SU-DHL-6 (cell line): ENCODE results near the gene SERAC1.

Source experiments
- H2AFZ ChIP-seq: fragments of 200-600 bp; sonication (generic); 2 replicates; pipeline ENCODE4 v1.6.1; 2014; ENCODE audit warnings: low read depth, mild to moderate bottlenecking, moderate library complexity, mixed read lengths, antibody characterized with exemption, low read length; ENCODE audit not compliant: severe bottlenecking
- H3F3A ChIP-seq: fragments of 200-600 bp; shearing (Covaris generic); 2 replicates; pipeline ENCODE4 v1.6.0; 2016; ENCODE audit warnings: antibody characterized with exemption, mild to moderate bottlenecking; ENCODE audit not compliant: insufficient read depth
- H3K27ac ChIP-seq: fragments of 200-600 bp; sonication (generic); 2 replicates; pipeline ENCODE4 v1.5.1; 2016; ENCODE audit warnings: low read depth, mild to moderate bottlenecking, low read length, moderate library complexity, mixed read lengths
- H3K27me3 ChIP-seq: fragments of 200-600 bp; sonication (generic), shearing (Covaris generic); 2 replicates; pipeline ENCODE4 v1.6.0; 2014; ENCODE audit warnings: mild to moderate bottlenecking, low read length
- H3K36me3 ChIP-seq: fragments of 200-600 bp; sonication (generic); 2 replicates; pipeline ENCODE4 v1.6.1; 2014; ENCODE audit warnings: mild to moderate bottlenecking, low read length, mixed read lengths
- H3K4me2 ChIP-seq: fragments of 300-600, 200-600 bp; shearing (Covaris generic), sonication (generic); 2 replicates; pipeline ENCODE4 v1.6.0; 2014; ENCODE audit warnings: low read length, low read depth, mild to moderate bottlenecking; ENCODE audit not compliant: poor library complexity, severe bottlenecking
- H3K4me3 ChIP-seq: fragments of 200-600 bp; sonication (generic); 2 replicates; pipeline ENCODE4 v1.5.1; 2014; ENCODE audit warnings: antibody characterized with exemption, low read length, mild to moderate bottlenecking, mixed read lengths; ENCODE audit not compliant: insufficient read depth, poor library complexity, severe bottlenecking
- H3K79me2 ChIP-seq: fragments of 200-600 bp; sonication (generic); 2 replicates; pipeline ENCODE4 v1.6.1; 2014; ENCODE audit warnings: mild to moderate bottlenecking, low read length, moderate library complexity; ENCODE audit not compliant: insufficient read depth
- H3K9ac ChIP-seq: fragments of 200-600 bp; sonication (generic); 2 replicates; pipeline ENCODE4 v1.7.0; 2014; ENCODE audit warnings: mild to moderate bottlenecking, low read length
- H3K9me2 ChIP-seq: fragments of 200-600 bp; sonication (generic); replicated peaks from 2 replicates; pipeline ENCODE4 v1.6.1; 2014; ENCODE audit warnings: low read length; ENCODE audit not compliant: insufficient read depth
- H3K9me3 ChIP-seq: fragments of 200-600 bp; sonication (generic); 2 replicates; pipeline ENCODE4 v1.6.1; 2014; ENCODE audit warnings: low read length, mixed read lengths; ENCODE audit not compliant: insufficient read depth
- H4K20me1 ChIP-seq: fragments of 200-600 bp; sonication (generic); 2 replicates; pipeline ENCODE4 v1.6.1; 2014; ENCODE audit warnings: low read depth, mild to moderate bottlenecking, antibody characterized with exemption, low read length, moderate library complexity, mixed read lengths
- EZH2phosphoT487 ChIP-seq: fragments of 200-600 bp; sonication (generic), shearing (Covaris generic); conservative IDR thresholded peaks from 2 replicates; pipeline ENCODE4 v1.6.1; 2018; ENCODE audit warnings: mild to moderate bottlenecking, antibody characterized with exemption, low read length, moderate library complexity, mixed read lengths
- TF ChIP-seq, protein P1 (sequence below): fragments of 200-600 bp; sonication (generic); IDR thresholded peaks from one replicate; pipeline ENCODE4 v1.5.1; 2017; ENCODE audit warnings: antibody characterized with exemption, mild to moderate bottlenecking, low read length, moderate library complexity; ENCODE audit not compliant: insufficient read depth, poor library complexity, severe bottlenecking

Gene SERAC1

DNA sequence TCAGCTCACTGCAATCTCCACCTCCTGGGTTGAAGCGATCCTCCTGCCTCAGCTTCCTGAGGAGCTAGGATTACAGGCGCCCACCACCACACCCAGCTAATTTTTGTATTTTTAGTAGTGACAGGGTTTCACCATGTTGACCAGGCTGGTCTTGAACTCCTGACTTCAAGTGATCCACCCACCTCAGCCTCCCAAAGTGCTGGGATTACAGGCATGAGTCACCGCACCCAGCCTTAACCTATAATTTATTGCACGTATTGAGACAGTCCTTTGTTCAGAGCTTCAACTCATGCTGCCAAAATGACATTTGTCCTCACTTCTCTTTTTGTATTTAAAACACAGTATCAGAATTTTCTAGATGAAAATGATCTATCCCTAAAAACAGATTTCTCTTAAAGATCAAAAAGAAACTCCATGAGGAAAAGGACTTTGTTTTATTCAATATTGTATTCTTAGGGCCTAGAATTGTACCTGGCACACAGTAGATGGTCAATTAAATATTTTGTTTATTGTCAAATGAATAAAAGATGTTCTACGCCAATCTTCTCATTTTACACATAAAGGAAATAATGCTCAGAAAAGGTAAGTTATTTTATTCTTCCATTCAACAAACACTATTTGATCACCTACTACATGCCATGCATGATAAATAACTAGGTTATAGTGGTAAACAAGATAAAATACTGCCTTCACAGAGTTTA is 10.8 kb downstream of the SERAC1 start:
- no peaks in the 10 kb centered on the region for H3K9me3 ChIP-seq
- no peaks in the 10 kb centered on the region for H3K27me3 ChIP-seq
- H3K9me2 ChIP-seq: no peaks in the 10 kb centered on the region
- H3F3A ChIP-seq: no peaks in the 10 kb centered on the region
- H3K4me2 ChIP-seq: no peak overlapping the region
- H3K79me2 ChIP-seq: no peaks in the 10 kb centered on the region
- no peaks in the 10 kb centered on the region for H3K36me3 ChIP-seq
- H4K20me1 ChIP-seq: no peaks in the 10 kb centered on the region
- H3K27ac ChIP-seq: no peak overlapping the region
- no peak overlapping the region for H2AFZ ChIP-seq
- no peak overlapping the region for H3K4me3 ChIP-seq
- no peak overlapping the region for H3K9ac ChIP-seq
- TF ChIP-seq, protein P1, sequence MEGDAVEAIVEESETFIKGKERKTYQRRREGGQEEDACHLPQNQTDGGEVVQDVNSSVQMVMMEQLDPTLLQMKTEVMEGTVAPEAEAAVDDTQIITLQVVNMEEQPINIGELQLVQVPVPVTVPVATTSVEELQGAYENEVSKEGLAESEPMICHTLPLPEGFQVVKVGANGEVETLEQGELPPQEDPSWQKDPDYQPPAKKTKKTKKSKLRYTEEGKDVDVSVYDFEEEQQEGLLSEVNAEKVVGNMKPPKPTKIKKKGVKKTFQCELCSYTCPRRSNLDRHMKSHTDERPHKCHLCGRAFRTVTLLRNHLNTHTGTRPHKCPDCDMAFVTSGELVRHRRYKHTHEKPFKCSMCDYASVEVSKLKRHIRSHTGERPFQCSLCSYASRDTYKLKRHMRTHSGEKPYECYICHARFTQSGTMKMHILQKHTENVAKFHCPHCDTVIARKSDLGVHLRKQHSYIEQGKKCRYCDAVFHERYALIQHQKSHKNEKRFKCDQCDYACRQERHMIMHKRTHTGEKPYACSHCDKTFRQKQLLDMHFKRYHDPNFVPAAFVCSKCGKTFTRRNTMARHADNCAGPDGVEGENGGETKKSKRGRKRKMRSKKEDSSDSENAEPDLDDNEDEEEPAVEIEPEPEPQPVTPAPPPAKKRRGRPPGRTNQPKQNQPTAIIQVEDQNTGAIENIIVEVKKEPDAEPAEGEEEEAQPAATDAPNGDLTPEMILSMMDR: no peak
- no peak for TF ChIP-seq EZH2phosphoT487

DNA sequence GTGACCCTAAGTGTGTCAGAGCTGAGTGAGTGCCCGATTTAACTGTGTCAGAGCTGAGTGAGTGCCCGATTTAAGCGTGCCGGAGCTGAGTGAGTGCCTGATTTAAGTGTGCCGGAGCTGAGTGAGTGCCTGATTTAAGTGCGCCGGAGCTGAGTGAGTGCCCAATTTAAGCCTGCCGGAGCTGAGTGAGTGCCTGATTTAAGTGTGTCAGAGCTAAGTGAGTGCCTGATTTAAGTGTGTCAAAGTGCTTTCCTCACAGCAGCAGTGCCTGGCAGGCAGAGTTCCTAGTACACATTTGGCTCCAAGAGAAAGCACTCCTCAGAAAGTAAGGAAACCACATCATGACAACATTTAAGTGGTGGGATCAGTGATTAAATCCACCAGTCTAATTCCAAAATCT is 13.2 kb downstream of the SERAC1 start:
- no peak for TF ChIP-seq EZH2phosphoT487
- TF ChIP-seq, protein P1: no peak
- H3K79me2 ChIP-seq: no peaks in the 10 kb centered on the region

DNA sequence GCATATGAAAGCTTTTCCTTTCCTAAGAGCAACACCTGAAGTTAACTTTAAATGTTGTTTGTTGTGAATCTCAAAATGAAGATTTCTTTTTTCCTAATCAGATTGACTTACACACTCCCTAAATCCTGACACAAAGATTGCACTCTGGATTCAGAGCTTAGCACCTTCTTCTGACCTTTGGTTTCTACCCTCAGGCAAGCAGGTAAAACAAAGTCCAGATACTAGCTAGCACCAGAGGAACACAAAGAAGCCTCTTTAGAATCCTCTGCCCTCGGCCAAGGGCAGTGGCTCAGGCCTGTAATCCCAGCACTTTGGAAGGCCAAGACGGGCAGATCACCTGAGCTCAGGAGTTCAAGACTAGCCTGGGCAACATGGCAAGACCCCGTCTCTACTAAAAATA is 14.5 kb downstream of the SERAC1 start:
- no peaks in the 10 kb centered on the region for H3K9me2 ChIP-seq
- H3K4me3 ChIP-seq: no peak overlapping the region
- H3K36me3 ChIP-seq: no peaks in the 10 kb centered on the region

More for the DNA sequence above, 13.2 kb downstream of the SERAC1 start:
- H3K27ac ChIP-seq: no peak overlapping the region
- H3K27me3 ChIP-seq: no peaks in the 10 kb centered on the region
- no peak overlapping the region for H3K9ac ChIP-seq
- H2AFZ ChIP-seq: no peak overlapping the region
- H3K4me2 ChIP-seq: no peak overlapping the region
- H4K20me1 ChIP-seq: no peaks in the 10 kb centered on the region
- no peaks in the 10 kb centered on the region for H3F3A ChIP-seq
- H3K9me2 ChIP-seq: no peaks in the 10 kb centered on the region
- no peaks in the 10 kb centered on the region for H3K36me3 ChIP-seq
- H3K9me3 ChIP-seq: no peaks in the 10 kb centered on the region
- H3K4me3 ChIP-seq: no peak overlapping the region

More for the DNA sequence above, 14.5 kb downstream of the SERAC1 start:
- no peaks in the 10 kb centered on the region for H3K27me3 ChIP-seq
- H4K20me1 ChIP-seq: no peaks in the 10 kb centered on the region
- H3K4me2 ChIP-seq: no peak overlapping the region
- no peaks in the 10 kb centered on the region for H3K79me2 ChIP-seq
- H3F3A ChIP-seq: no peaks in the 10 kb centered on the region
- H3K9me3 ChIP-seq: no peaks in the 10 kb centered on the region
- no peak overlapping the region for H3K9ac ChIP-seq
- TF ChIP-seq EZH2phosphoT487: no peak
- TF ChIP-seq, protein P1: no peak
- no peak overlapping the region for H2AFZ ChIP-seq
- H3K27ac ChIP-seq: no peak overlapping the region
